GM18511 (cell line): ENCODE measurements around the gene CELSR1.

Source experiments
- ATAC-seq: cut with Tn5 transposase; IDR thresholded peaks from one replicate; pipeline ENCODE4 v1.9.1; 2021; ENCODE audit warnings: mild to moderate bottlenecking, moderate library complexity; ENCODE audit not compliant: unreplicated experiment

Gene CELSR1

GRCh38 chr22:46551996-46552395 is 14.6 kb upstream of the CELSR1 start:
- ATAC-seq, result no peak

GRCh38 chr22:46551321-46551720 is 13.9 kb upstream of the CELSR1 start:
- no peak for ATAC-seq

GRCh38 chr22:46549971-46550641 is 12.7 kb upstream of the CELSR1 start:
- no peak for ATAC-seq

GRCh38 chr22:46549563-46549840 is 12.1 kb upstream of the CELSR1 start:
- ATAC-seq, result no peak

- ATAC-seq, result no peak
These were observed 10.4 kb upstream of the CELSR1 start for GRCh38 chr22:46547883-46548244.

GRCh38 chr22:46547179-46547882 is 9.9 kb upstream of the CELSR1 start:
- no peak for ATAC-seq

GRCh38 chr22:46546466-46547178 is 9.2 kb upstream of the CELSR1 start:
- ATAC-seq, result no peak

- no peak for ATAC-seq
These were observed 7.8 kb upstream of the CELSR1 start for GRCh38 chr22:46545086-46545792.

- ATAC-seq, result no peak
These were observed 4.9 kb upstream of the CELSR1 start for GRCh38 chr22:46542011-46542985.

GRCh38 chr22:46541536-46541935 is 4.1 kb upstream of the CELSR1 start:
- no peak for ATAC-seq

- ATAC-seq, result no peak
These were observed 3.5 kb upstream of the CELSR1 start for GRCh38 chr22:46540874-46541273.

GRCh38 chr22:46539169-46539568 is 1.7 kb upstream of the CELSR1 start:
- ATAC-seq, result no peak

- no peak for ATAC-seq
These were observed 1.4 kb upstream of the CELSR1 start for GRCh38 chr22:46538814-46539160.

GRCh38 chr22:46537946-46538813 is 760 bp upstream of the CELSR1 start:
- no peak for ATAC-seq

- ATAC-seq, result no peak
These were observed 739 bp downstream of the CELSR1 start for GRCh38 chr22:46536537-46537224.

GRCh38 chr22:46535876-46536536 is 1.4 kb downstream of the CELSR1 start:
- no peak for ATAC-seq

GRCh38 chr22:46534901-46535630 is 2.4 kb downstream of the CELSR1 start:
- ATAC-seq, result no peak
